ENCODE results near the gene DBI.

The DBI gene

DNA sequence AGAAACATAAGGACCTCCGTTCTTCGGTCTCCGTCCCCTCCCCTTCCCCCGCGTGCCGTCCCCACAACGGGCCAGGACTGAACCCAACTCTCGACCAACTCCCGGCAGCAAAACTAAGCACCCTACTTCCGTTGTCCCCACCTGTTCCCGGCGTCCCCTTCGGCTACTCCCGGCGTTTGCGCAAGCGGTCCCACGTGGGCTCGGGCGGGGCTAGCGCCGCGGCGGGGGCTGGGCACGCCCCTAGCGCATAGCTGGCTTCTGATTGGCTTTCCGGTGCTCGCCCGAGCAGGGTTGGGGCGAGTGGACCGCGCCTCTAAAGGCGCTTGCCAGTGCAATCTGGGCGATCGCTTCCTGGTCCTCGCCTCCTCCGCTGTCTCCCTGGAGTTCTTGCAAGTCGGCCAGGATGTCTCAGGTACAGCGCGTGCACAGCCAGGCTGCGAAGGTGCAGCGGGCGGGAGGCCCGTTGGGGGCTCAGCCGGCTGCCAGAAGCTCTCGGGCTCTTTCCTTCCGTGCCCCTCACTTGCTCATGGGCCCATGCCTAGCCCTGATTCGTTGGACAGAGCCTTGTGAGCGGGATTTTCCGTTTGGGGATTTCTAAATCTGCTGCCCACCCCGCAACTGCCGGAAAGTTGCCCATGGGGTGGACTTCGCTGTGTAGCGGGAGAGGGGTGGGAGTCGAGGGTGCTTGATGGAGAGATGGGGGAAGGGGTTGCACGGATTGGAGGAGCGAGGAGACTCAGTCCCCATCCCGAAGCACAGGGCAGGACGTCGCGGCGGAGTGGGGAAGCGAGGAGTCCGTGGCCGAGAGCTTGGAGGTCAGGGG lies at the start of gene DBI, which contains the start of gene C2orf76:
Gene DBI (plus strand): TSS at position 329 of the 823 bp plus-strand sequence. CDS start 75 bp downstream, at position 404.
Gene C2orf76 (minus strand): TSS at position 186 of the 823 bp plus-strand sequence. CDS start 26,875 bp downstream, outside the sequence.
- TF ChIP-seq, protein P1, sequence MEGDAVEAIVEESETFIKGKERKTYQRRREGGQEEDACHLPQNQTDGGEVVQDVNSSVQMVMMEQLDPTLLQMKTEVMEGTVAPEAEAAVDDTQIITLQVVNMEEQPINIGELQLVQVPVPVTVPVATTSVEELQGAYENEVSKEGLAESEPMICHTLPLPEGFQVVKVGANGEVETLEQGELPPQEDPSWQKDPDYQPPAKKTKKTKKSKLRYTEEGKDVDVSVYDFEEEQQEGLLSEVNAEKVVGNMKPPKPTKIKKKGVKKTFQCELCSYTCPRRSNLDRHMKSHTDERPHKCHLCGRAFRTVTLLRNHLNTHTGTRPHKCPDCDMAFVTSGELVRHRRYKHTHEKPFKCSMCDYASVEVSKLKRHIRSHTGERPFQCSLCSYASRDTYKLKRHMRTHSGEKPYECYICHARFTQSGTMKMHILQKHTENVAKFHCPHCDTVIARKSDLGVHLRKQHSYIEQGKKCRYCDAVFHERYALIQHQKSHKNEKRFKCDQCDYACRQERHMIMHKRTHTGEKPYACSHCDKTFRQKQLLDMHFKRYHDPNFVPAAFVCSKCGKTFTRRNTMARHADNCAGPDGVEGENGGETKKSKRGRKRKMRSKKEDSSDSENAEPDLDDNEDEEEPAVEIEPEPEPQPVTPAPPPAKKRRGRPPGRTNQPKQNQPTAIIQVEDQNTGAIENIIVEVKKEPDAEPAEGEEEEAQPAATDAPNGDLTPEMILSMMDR (IDR thresholded peaks at IDR 0.05): no peak

DNA sequence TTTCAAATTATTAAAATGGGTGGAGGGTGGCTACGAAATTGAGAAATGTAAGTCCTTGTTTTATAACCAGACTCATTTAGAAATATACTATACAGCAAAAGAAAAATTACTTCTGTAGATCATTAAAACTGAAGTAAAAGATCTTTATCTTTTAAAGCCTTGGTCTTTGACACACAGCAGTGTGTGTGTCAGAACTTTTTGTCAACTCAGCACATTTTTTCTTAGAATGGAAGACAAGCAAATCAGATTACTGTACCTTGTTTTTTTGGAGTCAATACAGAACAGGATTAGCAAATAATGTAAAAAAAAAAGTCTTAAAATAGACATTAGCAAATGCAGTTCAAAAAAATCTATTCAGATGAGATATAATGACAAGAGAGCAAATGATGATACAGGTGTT lies 49.2 kb upstream of the DBI start:
- TF ChIP-seq, protein P1 (IDR thresholded peaks at IDR 0.05): no peak

DNA sequence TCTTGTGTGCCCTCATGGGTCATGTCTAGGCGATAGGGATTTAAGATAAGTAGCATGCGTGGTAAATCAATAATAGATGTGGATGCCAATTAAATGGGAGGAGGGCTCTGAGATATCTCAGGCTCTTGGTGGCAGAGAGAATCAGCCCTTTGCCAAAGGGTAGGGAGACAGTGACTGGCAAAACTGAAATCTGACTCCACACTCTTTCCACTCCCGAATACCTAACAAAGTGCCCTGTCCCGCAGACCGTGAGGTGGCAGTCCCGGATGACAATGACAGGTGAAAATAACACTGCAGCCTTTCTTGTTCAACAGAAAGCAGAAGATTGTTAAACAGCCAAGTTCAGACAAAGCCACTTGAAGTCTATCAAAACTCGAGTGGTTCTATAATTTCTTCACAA lies 47.2 kb upstream of the DBI start:
- TF ChIP-seq, protein P1 (IDR thresholded peaks at IDR 0.05): no peak

DNA sequence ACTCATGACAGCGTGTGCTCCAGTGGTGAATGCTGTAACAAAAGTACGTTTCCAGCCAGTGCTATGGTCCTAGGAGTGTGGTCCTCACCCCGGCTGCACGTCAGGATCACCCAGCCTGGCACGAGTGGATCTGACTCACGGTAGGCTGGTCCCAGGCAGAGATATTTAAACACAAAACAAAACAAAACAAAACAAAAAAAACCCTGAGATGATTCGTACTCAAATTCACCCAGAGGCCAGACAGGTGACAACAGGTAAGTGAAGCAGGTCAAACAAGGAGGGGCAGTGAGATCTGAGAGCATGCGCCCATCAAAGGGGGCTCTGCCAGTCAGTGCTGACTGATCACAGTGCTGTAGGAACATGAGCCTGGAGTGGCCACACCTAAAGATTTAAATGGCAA lies 43.3 kb upstream of the DBI start:
- TF ChIP-seq, protein P1 (IDR thresholded peaks at IDR 0.05): no peak

DNA sequence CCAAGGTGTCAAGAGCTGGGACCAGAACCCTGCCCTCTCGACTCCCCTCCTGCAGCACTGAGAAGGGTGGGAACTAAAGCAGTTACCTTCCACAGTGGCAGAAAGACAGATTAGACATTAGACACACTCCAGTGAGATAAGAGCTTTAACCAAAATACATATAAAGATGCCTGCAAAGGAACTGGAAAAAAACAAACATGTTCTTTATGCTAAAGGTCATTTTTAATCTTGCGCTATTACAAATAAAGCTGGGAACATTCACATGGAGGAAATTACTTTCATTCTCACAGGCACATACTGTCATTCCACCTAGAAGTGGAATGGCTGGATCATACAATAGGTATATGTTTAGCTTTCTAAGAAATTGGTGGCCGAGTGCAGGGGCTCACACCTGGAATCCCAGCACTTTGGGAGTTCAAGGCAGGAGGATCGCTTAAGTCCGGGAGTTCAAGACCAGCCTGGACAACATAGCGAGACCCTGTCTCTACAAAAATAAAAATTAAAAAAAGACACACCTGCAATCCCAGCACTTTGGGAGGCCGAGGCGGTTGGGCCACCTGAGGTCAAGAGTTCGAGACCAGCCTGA lies 42.0 kb upstream of the DBI start:
- TF ChIP-seq, protein P1 (IDR thresholded peaks at IDR 0.05): no peak

DNA sequence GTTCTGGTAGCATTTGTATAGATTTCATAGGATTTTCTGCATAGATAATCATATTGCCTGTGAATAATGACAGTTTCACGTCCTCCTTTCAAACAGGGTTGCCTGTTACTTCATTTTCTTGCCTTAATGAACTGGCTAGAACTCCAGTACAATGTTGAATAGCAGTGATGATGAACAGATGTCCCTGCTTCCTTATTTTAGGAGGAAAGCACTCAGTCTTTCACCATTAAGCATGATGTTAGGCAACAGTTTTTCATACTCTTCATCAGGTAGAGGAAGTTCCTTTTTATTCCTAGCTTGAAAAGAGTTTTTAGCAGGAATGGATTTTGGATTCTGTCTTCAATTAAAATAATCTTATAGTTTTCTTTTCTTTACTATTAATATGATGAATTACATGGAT lies 39.8 kb upstream of the DBI start:
- TF ChIP-seq, protein P1 (IDR thresholded peaks at IDR 0.05): no peak

DNA sequence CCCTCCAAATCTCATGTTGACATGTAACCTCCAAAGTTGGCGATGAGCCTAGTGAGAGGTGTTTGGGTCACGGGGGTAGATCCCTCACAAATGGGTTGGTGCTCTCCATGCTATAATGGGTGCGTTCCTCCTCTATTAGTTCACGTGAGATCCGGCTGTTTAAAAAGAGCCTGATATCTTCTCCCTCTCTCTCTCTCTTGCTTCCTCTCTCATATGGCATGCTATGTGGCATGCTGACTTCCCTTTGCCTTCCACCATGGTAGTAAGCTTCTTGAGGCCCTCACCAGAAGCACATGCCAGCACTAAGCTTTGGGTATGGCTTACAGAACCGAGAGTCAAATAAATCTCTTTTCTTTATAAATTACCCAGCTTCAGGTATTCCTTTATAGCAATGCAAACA lies 39.3 kb upstream of the DBI start:
- TF ChIP-seq, protein P1 (IDR thresholded peaks at IDR 0.05): no peak
